Fibroblast of villous mesenchyme (primary cell): ENCODE data around the gene HTT-AS. TPM values are rescaled to one million over a fixed set of nuclear protein-coding genes. Genes with fewer than 3 reads are reported as not detected.
A peak's percentile ranks its signal among the peaks of the same experiment; 100 is the strongest.

ENCODE experiments used
- DNase-seq: peaks from one replicate; pipeline ENCODE4 v3.0.0-alpha.2; 2010; ENCODE audit warnings: low read depth
- H3K4me3 ChIP-seq: 2 replicates; pipeline ENCODE4 v1.5.1; 2011; ENCODE audit warnings: low read depth, mild to moderate bottlenecking, low read length
- total RNA-seq: library from RNA; depleted of rRNA; stranded (reverse); fragments of >200 nt; gene quantifications from 2 replicates; pipeline ENCODE4 v1.2.3, GENCODE V29; 2012
- TF ChIP-seq, protein P1 (sequence below): IDR thresholded peaks from 2 replicates; pipeline ENCODE4 v1.5.1; 2012; ENCODE audit warnings: low read depth, mild to moderate bottlenecking, low read length; ENCODE audit not compliant: insufficient read depth

HTT-AS gene
- total RNA-seq, 1 donor = not detected

DNA sequence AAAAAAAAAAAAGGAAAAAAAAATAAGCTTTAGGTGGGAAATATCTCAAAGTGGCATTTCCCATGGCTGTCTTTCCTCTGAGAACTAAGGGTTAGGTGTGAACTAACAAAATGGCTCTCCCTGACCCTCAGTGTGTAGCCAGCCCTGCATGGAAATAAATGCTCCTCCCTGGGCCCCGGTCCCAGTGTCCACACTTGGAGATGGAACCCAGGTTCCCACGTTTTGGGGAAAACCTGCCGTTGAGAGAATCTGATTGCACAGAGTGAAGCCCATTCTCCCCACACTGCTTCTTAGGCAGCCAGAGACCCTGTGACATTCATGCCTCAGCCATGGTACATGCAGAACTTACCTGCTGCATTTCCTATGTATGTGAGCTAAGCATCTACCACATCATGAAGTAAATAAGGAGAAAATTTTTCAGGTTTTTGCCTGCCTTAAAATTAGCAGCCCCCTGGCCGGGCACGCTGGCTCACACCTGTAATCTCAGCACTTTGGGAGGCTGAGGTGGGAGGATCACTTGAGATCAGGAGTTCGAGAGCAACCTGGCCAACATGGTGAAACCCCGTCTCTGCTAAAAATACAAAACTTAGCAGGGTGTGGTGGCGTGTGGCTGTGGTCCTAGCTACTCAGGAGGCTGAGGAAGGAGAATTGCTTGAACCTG is 34.5 kb downstream of the HTT-AS start:
- TF ChIP-seq, protein P1, sequence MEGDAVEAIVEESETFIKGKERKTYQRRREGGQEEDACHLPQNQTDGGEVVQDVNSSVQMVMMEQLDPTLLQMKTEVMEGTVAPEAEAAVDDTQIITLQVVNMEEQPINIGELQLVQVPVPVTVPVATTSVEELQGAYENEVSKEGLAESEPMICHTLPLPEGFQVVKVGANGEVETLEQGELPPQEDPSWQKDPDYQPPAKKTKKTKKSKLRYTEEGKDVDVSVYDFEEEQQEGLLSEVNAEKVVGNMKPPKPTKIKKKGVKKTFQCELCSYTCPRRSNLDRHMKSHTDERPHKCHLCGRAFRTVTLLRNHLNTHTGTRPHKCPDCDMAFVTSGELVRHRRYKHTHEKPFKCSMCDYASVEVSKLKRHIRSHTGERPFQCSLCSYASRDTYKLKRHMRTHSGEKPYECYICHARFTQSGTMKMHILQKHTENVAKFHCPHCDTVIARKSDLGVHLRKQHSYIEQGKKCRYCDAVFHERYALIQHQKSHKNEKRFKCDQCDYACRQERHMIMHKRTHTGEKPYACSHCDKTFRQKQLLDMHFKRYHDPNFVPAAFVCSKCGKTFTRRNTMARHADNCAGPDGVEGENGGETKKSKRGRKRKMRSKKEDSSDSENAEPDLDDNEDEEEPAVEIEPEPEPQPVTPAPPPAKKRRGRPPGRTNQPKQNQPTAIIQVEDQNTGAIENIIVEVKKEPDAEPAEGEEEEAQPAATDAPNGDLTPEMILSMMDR = no peak
- H3K4me3 ChIP-seq = no peak overlapping the region
- no peak for DNase-seq

DNA sequence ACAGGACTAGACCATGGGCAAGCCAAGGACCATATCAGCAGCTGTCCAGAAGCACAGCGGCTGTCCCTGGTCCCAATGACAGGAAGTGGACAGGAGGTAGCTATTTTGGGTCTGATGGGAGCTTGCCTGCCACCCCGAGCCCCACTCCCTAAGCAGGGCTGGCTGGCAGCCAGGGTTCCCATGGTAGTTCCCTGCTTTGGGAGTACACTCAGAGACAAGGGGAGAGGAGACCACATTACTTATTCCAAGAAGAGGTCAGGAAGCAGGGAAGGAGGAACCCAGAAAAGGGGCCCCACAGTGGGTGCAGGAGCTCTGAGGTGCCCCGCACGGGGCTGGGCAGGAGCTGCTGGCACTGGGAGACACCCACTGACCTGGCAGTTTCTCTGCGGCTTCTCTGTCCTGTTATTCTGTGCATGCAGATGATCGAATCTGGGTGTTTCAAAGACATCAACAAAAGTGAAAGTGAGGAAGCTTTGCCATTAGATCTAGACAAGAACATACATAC is 36.3 kb downstream of the HTT-AS start:
- H3K4me3 ChIP-seq = peak overlapping the region; percentile 18
- peak; percentile 17 for DNase-seq
- TF ChIP-seq, protein P1 = no peak

DNA sequence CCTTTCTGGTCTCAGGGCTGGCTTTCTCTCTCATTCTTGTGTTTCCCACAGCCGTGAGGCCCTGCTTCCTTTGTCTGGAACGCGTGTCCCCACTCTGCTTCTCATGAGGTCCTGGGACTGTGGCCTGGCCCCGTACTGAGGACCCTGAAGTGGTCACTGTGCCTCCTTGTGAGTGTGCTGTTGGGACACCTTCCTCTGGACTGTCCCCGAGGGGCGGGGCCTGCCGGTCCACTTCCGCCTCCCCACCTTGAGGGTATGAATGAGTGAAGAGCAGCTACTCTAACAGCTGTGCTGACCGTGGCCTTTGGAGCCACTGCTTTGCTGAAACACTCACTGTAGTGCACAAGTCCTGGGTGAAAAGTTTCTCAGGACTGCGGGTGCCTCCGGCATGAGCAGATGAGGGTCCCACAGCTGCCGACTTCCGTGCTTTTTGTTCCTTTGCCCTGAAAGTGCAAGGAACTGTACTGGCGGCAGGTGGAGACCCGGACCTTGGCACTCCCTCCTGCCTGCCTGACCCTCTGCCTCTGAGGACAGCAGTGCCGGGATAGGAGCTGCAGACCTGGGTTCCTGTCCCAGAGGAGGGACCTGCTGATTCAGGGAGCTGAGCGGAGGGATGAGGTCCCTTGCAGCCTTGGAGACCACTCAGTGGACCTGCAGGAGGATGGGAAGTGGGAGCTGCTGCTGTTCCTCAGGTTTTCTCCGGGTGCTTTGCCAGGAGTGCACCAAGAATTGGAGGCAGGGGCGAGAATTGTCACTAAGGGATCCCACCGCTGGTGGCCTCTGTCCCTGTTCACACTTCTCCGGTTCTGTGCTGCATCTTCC is 38.0 kb downstream of the HTT-AS start:
- TF ChIP-seq, protein P1 = no peak
- no peak for DNase-seq
- no peak overlapping the region for H3K4me3 ChIP-seq

DNA sequence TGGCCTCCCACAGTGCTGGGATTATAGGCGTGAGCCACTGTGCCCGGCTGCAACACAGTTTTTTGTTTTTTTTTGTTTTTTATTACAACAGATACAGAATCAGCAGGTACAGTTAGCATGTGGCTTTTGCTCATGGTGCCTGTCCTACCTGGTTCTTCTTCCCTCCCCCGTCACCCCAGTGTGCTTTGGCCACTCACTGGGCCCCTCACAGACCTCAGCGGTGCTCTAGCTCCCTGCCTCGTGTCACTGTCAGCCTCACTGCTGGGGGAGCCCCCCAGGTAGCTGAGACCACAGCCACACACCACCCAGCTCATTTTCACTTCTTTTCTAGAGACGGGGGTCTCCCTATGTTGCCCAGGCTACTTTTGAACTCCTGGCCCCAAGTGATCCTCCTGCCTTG is 38.7 kb downstream of the HTT-AS start:
- no peak overlapping the region for H3K4me3 ChIP-seq
- no peak for DNase-seq
- TF ChIP-seq, protein P1 = no peak

DNA sequence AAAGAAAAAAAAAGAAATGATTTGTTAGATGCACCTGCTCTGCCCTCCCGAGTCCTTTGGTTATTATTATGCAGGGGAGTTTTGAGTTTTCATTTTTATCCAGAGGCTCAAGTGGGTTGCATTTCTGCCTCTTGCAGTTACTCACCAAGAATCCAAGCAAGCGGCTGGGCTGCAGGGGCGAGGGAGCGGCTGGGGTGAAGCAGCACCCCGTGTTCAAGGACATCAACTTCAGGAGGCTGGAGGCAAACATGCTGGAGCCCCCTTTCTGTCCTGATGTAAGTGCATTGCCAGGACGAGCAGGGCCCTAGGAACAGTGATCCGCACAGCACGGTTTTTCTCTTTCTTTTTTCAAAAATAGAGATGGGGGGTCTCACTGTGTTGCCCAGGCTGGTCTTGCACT is 39.1 kb downstream of the HTT-AS start:
- TF ChIP-seq, protein P1 = no peak
- DNase-seq = no peak
- H3K4me3 ChIP-seq = no peak overlapping the region

DNA sequence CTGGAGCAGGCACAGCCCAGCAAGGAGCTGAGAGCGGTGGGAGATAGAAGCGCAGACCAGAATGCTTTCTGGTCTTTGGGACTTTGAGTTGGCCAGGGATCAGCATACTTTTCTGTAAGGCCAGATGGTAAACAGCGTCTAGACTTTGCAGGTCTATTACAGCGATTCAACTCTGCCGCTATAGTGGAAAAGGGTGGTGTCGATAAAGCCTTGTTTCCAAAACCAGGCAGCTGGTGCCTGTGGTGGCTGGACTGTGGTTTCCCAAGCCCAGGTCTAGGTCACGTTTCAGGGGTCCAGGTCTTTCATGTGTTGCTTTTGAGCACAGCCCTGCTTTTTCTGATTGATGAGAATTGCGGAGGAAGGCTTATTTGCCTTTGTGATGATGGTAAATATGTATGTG is 40.1 kb downstream of the HTT-AS start:
- no peak overlapping the region for H3K4me3 ChIP-seq
- TF ChIP-seq, protein P1 = no peak
- no peak for DNase-seq
